Activated T-cell treated with anti-CD3 and anti-CD28 coated beads, Interleukin-2, amount 50 U/mL, for 4 hours (primary cell): ENCODE data around the gene MUC15. TPM values are rescaled to one million over a fixed set of nuclear protein-coding genes. Genes with fewer than 3 reads are reported as not detected.
"Not testable (repeated sequence)": the region's sequence is repeated elsewhere in the genome, so short reads cannot be mapped to it uniquely, and the experiment has no call there.

ENCODE experiments used
- ATAC-seq, 2 donors: fragments of 200-7000 bp; cut with Tn5 transposase; one replicate each; pipeline ENCODE4 v1.10.0; 2021
- DNase-seq: peaks from one replicate; pipeline ENCODE4 v3.0.0-alpha.2; 2020
- H3K27me3 Mint-ChIP-seq: one replicate; pipeline ENCODE4 v1.8.0; 2021; ENCODE audit warnings: low read depth, mixed read lengths
- H3K36me3 Mint-ChIP-seq: one replicate; pipeline ENCODE4 v1.8.0; 2022; ENCODE audit warnings: mixed read lengths; ENCODE audit not compliant: insufficient read depth
- H3K4me1 Mint-ChIP-seq: one replicate; pipeline ENCODE4 v1.8.0; 2021; ENCODE audit warnings: low read depth, mixed read lengths
- H3K4me3 Mint-ChIP-seq: one replicate; pipeline ENCODE4 v1.8.0; 2021; ENCODE audit warnings: mild to moderate bottlenecking, moderate library complexity, mixed read lengths
- H3K9me3 Mint-ChIP-seq: one replicate; pipeline ENCODE4 v1.8.0; 2021; ENCODE audit warnings: mixed read lengths
- total RNA-seq, 3 donors: library from RNA; stranded (reverse); gene quantifications; one replicate each; pipeline ENCODE4 v1.2.1, GENCODE V29; 2021

The MUC15 gene, protein sequence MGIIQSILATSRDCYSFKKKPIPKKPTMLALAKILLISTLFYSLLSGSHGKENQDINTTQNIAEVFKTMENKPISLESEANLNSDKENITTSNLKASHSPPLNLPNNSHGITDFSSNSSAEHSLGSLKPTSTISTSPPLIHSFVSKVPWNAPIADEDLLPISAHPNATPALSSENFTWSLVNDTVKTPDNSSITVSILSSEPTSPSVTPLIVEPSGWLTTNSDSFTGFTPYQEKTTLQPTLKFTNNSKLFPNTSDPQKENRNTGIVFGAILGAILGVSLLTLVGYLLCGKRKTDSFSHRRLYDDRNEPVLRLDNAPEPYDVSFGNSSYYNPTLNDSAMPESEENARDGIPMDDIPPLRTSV
- total RNA-seq = not detected

DNA sequence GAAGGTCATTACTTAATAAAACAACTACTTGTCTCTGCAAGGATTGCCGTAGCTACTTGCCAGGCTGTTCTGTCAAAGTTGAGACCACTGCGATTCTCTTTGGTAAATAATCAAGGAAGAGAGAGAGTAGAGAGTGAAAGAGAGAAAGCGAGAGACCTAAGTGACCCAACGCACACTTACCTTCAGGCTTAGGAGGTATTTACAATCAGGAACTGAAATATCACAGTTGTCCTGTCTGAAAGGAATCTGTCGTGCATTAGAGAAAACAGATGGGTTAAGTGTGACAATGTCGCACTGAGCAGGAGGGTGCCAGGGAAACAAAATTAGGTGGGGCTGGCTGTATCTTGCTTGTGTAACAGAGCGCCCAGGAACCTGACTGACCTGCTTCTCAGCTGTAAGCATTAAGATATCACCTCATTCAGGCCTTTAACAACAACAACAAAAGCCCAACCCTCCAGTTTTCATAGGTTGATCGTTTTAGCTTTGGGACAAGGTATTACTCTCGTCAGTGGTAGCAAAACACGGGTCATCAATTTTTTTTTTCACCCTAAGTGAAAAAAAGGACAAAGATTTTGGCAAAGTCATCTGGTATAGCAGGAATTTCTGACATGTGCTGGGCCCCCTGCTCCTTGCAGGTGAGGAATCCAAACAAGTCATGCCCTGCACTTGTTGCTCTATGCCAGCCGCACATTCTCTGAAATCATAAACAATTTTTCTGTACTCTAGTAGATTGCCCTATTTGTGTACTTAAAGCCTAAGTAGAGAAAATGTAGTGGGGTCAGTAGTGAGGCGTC is at the start of gene MUC15:
Gene MUC15, minus strand, starts transcription at position 403 of the 794 bp plus-strand sequence. CDS start 5,169 bp downstream, outside the sequence.
- Mint-ChIP-seq H3K4me3 (no peak within 1 kb of the TSS), H3K27me3 (no peaks in the 10 kb centered on the region), H3K36me3 (no peaks in the 10 kb centered on the region)

DNA sequence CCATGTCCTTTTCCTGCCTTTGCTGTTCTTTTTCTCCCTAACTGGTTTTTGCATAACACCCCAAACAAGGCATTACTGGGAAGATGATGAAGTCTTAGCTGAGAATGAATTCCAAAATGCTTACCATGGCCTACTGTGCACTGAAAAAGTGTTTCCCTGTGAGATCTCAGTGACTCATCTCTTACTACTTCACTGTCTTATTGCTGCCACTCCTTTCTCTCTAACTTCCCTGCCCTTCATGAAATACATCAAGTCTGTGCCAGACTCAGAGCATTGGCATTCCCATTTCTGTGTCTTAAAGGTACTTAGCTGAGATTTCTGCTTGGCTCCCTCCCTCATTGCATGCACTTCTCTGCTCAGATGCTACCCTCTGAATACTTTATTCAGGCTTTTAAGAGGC is 49.1 kb upstream of the MUC15 start:
- Mint-ChIP-seq H3K9me3 (peaks cover 5% of the 10 kb centered on the region), H3K36me3 (no peaks in the 10 kb centered on the region), H3K4me1 (no peaks in the 10 kb centered on the region), H3K27me3 (no peaks in the 10 kb centered on the region), H3K4me3 (no peak overlapping the region)
- DNase-seq (no peak), ATAC-seq (no peak)

More for the DNA sequence above, at the start of gene MUC15:
- ATAC-seq (no peak), DNase-seq (no peak)
- Mint-ChIP-seq H3K9me3 (no peaks in the 10 kb centered on the region), H3K4me1 (no peaks in the 10 kb centered on the region)

DNA sequence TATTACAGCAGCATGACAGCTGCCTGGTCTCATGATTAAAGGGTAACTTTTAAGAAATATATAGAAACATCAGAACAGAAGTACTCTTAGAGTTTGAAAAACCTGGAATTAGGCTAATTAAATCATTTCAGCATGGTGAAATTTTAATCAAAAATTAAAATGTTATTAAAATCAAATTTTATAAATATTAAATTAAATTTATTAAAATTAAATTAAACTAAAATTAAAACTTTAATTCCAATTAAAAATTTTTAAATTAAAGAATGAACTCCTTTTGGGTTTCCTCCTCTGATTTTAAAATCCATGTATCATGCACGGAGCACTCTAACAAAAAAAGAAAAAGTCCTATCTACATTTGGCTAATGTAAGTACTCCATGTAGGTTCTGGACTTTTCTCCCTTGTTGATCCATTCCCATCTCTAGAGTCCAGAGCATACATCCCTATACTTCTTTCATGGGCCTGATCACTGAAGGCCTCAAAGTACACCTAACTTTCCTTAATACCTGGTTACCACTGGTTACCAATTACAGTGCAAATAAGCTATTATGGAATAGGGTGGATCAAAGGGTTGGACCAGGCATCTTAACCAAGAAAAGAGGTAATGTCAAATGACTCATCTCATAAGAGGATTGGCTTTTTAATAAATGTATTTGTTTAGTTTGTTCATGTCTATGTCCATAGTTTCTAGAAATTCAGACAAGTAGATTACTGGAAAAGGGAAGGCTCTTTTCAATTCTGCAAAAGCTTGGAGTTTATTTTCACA is 48.4 kb upstream of the MUC15 start:
- Mint-ChIP-seq H3K36me3 (no peaks in the 10 kb centered on the region), H3K4me1 (no peaks in the 10 kb centered on the region), H3K4me3 (no peak overlapping the region), H3K9me3 (peaks cover 5% of the 10 kb centered on the region), H3K27me3 (no peaks in the 10 kb centered on the region)
- ATAC-seq (no peak), DNase-seq (no peak)

DNA sequence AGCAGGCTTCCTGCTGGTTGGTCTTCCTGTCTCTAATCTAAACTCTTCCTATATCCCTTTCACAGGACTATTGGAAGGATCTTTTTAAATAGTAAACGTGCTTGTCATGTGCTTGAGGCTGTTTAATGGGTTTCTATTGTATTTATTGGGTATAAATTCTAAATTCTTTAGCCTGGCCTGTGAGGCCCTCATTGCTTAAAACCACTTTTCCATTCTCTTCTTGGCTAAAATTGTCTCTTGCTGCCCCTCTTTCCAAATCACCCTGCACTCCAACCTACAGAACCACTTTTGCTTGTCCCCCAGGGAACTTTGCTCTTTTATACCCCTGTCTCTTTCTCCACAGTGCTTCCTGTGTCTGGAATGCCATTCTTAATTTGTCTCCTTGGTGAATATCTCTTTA is 46.4 kb upstream of the MUC15 start:
- H3K4me1 Mint-ChIP-seq = no peaks in the 10 kb centered on the region

DNA sequence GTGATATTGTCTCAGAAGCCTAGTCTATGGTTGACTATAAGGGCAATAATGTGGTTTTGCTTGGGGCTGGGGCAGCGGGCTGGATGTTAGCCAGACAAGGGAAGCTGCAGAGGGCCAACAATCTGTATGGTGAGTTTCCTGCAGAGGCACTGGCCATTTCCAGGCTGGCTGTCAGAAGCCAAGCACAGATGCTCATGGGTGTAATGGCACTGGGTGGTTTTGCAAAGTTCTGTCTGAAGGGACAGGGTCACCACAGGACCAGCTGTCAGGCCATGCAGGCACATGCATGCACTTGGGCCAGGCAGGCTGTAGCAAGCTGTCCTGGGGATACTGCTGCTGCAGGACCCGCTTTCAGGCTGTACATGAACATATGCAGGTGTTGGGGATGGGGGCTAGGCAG is 41.7 kb upstream of the MUC15 start:
- Mint-ChIP-seq H3K9me3 (peaks cover 18% of the 10 kb centered on the region), H3K27me3 (no peaks in the 10 kb centered on the region), H3K36me3 (no peaks in the 10 kb centered on the region), H3K4me3 (no peak overlapping the region), H3K4me1 (no peaks in the 10 kb centered on the region)
- ATAC-seq (no peak), DNase-seq (no peak)

More for the DNA sequence above, 46.4 kb upstream of the MUC15 start:
- no peak overlapping the region for H3K4me3 Mint-ChIP-seq
- DNase-seq (no peak), ATAC-seq (no peak)
- H3K27me3 Mint-ChIP-seq = no peaks in the 10 kb centered on the region
- H3K9me3 Mint-ChIP-seq = peaks cover 10% of the 10 kb centered on the region
- no peaks in the 10 kb centered on the region for H3K36me3 Mint-ChIP-seq

DNA sequence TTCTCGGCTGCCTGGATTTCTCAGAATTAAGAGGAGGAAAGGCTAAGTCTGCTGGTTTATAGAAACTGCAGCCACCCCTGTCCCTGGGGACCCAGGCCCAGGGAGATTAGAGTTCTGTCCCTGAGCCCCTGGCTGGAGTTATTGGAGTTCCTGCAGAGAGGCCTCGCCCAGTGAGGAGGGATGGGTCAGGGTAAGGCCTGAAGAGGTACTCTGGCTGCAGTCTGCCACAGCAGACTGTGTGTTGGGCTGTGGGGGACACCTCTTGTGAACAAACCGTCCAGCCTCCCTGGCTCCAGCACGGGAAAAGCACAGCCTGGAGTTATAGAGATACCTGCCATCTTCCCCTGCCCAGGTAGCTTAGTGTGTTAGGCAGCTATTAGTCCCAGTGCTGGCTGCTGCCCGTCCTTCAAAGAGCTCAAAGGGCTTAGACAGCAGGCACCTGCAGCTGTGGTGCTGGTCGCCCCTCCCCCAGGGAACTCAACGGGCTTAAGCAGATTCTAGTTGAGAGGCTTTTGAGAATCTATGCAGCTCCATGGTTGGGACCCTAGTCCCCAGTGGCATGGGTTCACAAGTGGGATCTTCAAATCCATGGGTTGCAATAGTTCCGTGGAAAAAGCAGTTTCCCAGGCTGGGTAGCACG is 36.6 kb upstream of the MUC15 start:
- H3K4me3 Mint-ChIP-seq = no peak overlapping the region
- no peaks in the 10 kb centered on the region for H3K4me1 Mint-ChIP-seq
- H3K9me3 Mint-ChIP-seq = peaks cover 42% of the 10 kb centered on the region
- H3K27me3 Mint-ChIP-seq = no peaks in the 10 kb centered on the region
- no peak for DNase-seq
- H3K36me3 Mint-ChIP-seq = no peaks in the 10 kb centered on the region
- no peak for ATAC-seq

DNA sequence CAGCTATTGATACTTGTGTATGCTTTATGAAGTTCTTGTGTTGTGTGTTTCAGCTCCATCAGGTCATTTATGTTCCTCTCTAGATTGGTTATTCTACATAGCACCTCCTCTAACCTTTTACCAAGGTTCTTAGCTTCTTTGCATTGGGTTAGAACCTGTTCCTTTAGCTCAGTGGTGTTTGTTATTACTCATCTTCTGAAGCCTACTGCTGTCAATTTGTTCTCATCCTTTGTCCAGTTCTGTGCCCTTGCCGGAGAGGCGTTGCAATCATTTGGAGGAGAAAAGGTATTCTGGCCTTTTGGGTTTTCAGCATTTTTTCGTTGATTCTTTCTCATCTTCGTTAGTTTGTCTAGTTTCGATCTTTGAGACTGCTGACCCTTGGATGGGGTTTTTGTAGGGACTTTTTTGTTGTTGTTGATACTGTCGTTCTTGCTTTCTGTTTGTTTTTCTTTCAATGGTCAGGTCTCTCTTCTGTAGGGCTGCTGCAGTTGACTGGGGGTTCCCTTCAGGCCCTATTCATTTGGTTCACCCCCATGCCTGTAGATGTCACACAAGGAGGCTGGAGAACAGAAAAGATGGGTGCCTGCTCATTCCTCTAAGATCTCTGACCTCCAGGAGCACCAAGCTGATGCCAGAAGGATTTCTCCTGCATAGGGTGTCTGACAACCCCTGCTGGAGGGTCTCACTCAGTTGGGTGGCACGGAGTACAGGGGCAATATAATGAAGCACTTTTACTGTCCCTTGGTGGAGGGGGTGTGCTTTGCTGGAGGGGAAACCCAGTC is 35.9 kb upstream of the MUC15 start:
- ATAC-seq (no peak), DNase-seq (no peak)
- Mint-ChIP-seq H3K36me3 (no peaks in the 10 kb centered on the region), H3K4me1 (no peaks in the 10 kb centered on the region), H3K9me3 (peaks cover 37% of the 10 kb centered on the region), H3K4me3 (no peak overlapping the region), H3K27me3 (no peaks in the 10 kb centered on the region)

DNA sequence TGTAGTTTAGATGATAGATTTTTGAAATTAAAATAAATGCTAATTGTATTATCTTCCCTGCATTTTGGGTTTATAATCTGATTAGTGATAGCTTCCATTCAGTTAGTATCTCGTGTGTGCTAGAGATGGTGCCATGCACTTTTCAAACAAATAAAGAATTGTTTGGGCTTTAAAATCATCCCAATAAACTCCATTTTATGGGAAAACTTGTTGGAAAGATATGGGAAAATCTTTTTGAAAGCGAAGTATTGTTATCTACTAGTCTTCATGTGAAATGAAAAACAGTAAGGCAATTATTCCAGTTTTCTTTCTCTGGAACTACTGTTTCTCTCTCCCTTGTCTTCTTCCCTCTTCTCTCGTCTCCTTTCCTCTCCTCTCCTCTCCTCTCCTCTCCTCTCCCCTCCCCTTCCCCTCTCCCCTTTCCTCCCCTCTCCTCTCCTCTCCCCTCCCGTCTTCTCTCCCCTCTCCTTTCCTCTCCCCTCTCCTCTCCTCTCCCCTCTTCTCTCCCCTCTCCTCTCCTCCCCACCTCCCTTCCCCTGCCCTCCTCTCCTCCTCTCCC is 27.9 kb upstream of the MUC15 start:
- Mint-ChIP-seq H3K27me3 (no peaks in the 10 kb centered on the region), H3K4me1 (no peaks in the 10 kb centered on the region), H3K9me3 (peaks cover 16% of the 10 kb centered on the region), H3K4me3 (no peak overlapping the region), H3K36me3 (no peaks in the 10 kb centered on the region)
- no peak for ATAC-seq
- no peak for DNase-seq

DNA sequence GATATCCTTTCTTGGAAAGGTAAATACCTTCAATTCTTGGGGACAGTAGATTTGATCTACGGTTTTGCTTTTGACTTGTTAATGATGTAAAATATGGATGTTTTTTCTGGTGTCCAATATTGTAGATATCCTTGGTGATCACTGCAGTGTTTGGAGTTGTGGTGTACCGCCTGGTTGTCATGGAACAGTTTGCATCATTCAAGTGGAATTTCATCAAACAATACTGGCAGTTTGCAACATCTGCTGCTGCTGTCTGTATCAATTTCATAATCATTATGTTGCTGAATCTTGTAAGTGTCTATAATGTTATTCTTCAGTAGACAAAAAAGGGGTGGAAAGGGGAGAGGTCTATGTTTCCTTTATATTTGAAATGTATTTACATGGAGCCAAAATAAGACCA is 27.4 kb upstream of the MUC15 start:
- DNase-seq (no peak), ATAC-seq (no peak)
- no peak overlapping the region for H3K4me3 Mint-ChIP-seq
- no peaks in the 10 kb centered on the region for H3K27me3 Mint-ChIP-seq
- H3K4me1 Mint-ChIP-seq = no peaks in the 10 kb centered on the region
- H3K36me3 Mint-ChIP-seq = no peaks in the 10 kb centered on the region
- H3K9me3 Mint-ChIP-seq = peaks cover 16% of the 10 kb centered on the region

DNA sequence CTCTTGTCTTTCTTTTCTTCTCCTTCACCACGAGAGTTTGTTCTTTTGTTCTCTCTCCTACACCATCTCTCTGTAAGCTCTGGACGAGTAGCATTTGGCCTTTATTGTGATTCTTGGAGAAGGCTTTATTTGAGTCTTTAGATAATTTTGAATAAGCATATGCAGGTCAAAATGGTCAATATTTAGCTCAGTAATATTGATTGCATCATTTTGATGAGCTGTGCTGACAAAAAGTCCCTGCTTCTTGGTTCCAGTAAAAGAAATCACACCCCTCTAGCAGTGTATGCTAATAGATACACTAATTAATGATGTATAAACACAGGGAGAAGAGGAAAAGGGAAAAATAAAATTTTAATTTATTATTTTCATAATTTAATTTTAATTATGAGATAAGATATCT is 25.8 kb upstream of the MUC15 start:
- no peak overlapping the region for H3K4me3 Mint-ChIP-seq
- peaks cover 12% of the 10 kb centered on the region for H3K9me3 Mint-ChIP-seq

DNA sequence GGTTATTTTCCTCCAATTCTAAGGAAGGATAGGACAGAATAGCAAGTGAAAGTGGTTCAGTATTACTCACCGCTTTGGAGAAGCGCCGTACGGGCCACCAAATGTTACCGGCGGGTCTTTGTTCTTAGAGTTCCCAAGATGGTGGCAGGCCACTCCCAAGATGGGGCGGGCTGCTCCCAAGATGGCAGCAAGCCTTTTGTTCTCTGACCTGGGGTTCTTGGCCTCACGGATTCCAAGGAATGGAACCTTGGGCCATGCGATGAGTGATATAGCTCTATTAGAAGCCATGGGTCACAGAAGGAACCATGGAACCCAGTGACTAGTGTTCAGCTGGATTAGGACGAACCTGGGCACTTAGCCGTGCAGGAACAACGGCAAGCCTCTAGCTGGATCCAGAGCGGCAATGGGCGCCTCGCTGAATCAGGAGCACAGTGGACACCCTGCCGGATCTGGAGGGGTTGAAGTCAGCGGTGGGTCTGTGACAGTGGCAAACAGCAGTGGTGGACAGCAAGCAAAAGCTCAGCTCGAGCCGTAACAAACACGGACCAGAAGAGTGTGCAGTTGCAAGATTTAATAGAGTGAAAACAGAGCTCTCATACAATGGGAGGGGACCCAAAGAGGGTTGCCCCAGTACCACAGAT is 25.1 kb upstream of the MUC15 start:
- not testable (repeated sequence) for H3K36me3 Mint-ChIP-seq, ATAC-seq, H3K4me3 Mint-ChIP-seq, H3K27me3 Mint-ChIP-seq, DNase-seq, H3K4me1 Mint-ChIP-seq
- peaks cover 12% of the 10 kb centered on the region for H3K9me3 Mint-ChIP-seq

More for the DNA sequence above, 25.8 kb upstream of the MUC15 start:
- no peak for DNase-seq
- ATAC-seq = no peak
- H3K4me1 Mint-ChIP-seq = no peaks in the 10 kb centered on the region
- no peaks in the 10 kb centered on the region for H3K27me3 Mint-ChIP-seq
- no peaks in the 10 kb centered on the region for H3K36me3 Mint-ChIP-seq

DNA sequence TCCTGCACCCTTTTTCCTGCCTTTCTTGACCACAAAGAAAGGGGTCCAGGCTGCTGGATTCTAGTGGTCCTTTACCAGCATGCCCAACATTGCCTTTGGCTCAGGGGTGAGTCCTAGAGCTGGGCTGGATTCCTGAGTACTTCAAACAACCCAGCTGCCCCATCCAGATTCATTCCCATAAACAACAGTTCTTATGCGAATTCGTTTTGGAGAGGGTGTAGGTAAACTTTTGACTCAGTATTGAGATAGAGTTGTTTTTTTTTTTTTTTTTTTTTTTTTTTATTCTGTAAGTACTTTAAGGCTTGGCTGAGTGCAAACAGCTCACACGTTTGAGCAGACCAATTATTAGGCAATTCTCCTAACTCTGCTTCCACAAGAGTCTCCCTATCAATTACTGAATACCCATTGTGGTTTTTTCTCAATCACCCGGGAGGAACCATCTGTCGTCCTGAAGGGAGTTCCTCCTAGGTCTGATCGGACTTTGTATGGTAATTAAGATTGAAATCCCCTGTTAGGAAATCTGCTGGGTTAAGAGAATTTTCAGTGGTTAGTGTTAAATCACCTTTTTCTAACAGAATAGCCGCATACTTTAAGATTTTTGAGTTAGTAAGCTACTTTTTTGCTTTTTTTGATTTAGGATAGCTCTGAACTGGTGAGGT is 23.3 kb upstream of the MUC15 start:
- peaks cover 12% of the 10 kb centered on the region for H3K9me3 Mint-ChIP-seq
- not testable (repeated sequence) for DNase-seq, H3K4me3 Mint-ChIP-seq, ATAC-seq, H3K27me3 Mint-ChIP-seq, H3K36me3 Mint-ChIP-seq, H3K4me1 Mint-ChIP-seq
